GM21390 (cell line): ENCODE data around the gene RIPK3.
"Not testable (repeated sequence)": the region's sequence is repeated elsewhere in the genome, so short reads cannot be mapped to it uniquely, and the experiment has no call there.

Experiments
- ATAC-seq: cut with Tn5 transposase; IDR thresholded peaks from one replicate; pipeline ENCODE4 v1.9.1; 2021; ENCODE audit not compliant: unreplicated experiment

RIPK3 gene

DNA sequence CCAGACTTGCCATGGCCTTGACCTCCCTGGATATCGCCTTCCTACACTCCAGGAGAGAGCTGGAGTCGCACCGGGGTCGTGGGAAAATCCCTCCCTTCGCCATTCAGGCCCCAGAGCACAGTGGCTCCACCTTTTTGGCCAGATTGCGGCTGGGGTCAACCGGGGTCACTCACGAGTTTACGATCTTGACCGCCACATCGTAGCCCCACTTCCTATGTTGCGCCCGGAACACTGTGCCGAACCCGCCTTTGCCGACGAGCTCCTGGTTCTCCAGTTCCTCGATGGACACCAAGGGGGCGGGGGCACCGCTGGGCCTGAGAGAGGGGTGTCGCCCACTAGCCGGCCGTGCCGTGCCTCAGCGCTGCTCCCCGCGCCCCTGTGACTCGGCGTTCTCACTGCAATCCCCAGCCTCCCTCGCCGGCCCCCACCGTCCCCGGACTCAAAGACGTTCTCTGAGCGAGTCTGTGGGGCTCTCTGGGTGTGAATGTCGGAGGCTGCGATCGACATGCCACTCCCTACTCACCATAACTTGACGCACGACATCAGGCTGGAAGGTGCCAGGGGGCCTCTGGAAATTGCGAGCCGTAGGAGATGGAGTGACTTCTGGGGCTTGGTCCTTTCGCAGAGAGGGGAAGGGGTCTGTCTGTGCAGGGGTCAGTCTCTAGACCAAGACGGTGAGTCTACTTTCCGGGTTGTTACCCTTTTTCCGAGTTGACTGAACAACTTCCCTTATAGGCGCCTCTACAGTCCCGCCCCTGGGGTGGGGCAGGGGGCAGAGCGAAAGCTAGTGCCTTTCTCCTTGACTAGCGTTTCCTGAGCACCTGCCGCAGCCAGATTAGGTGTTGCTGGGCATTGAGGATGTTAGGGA lies at the start of gene RIPK3:
Gene RIPK3, minus strand, starts transcription at position 708 of the 868 bp plus-strand sequence. Its CDS starts 165 bp downstream, at position 543.
- ATAC-seq: peak; percentile 94

GRCh38 chr14:24389226-24389848 lies 49.5 kb upstream of the RIPK3 start:
- ATAC-seq: no peak

DNA sequence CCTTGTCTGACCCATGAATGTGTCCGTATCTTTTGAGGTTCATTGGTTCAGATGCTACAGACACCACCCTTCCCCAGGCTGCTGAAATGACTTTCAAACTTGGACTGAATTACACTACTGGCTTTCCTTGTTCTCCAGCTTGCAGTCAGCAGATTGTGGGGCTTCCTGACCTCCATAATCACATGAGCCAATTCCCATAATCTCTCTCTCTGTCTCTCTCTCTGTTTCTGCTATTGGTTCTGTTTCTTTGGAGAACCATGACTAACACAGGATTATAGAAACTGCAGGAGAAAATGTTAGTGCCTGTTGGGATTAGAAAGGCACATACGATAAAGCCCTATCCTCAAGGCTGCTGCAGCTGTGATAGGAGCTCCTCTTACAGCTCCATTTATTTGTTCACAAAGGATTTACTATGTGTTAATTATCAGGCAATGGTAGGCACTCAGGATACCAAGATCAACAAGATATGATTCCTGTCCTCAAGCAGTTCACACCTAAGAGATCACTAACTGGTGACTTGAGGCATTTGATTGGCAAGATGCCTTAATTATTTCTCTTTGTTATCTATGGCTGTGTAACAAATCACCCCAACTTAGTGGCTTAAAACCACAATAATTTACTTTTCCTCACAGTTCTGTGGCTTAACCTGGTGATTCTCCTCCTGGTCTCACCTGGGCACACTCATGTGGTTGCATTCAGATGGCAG lies 48.8 kb upstream of the RIPK3 start:
- ATAC-seq: no peak

DNA sequence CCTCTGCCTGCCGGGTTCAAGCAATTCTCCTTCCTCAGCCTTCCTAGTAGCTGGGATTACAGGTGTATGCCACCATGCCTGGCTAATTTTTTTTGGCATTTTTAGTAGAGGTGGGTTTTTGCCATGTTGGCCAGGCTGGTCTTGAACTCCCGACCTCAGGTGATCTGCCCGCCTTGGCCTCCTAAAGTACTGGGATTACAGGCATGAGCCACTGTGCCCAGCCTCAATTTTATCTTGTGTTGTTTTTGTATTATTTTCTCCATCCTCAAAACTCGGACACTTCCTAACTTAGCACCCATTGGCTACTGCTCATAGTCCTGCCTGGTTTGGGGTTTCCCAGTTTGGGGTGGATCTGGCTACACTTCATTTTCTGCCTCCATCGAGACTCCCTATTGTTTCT lies 47.8 kb upstream of the RIPK3 start:
- not testable (repeated sequence) for ATAC-seq

DNA sequence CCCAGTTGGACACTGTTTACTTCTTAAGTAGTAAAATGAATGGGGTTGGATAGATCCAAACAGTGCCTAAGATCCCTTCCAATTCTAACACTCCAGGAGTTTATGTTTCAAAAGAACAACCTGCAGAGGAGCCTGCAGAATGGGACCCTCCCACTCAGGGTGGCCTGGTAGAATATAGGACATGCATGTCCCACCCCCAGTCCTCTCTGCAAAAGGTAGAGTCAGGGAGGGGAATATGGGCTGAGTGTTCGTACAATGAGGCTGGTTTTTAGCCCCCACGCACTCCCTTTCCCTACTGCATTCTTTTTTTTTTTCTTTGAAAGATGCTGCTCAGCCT lies 47.2 kb upstream of the RIPK3 start:
- ATAC-seq: no peak

DNA sequence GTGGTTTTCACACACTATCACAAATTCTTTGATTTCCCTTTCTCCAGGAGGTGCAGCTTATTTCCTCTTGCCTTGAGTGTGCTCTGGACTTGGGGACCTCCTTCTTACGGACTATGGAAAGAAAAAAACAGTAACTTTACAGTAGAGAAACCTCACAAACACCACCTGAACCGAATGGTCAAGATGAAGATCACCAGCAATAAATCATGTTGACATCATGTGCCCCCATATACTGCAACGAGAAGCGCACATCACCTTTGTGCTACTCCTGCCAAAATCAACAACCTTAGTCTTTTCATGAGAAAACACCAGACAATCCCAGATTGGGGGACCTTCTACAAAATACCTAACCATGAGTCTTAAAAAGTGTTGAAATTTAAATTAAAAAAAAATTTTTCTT lies 45.7 kb upstream of the RIPK3 start:
- no peak for ATAC-seq

- ATAC-seq: no peak
Observed at GRCh38 chr14:24384169-24384568, 44.4 kb upstream of the RIPK3 start.

- ATAC-seq: no peak
Observed at GRCh38 chr14:24382064-24382371, 42.2 kb upstream of the RIPK3 start.

GRCh38 chr14:24381363-24382063 lies 41.7 kb upstream of the RIPK3 start:
- ATAC-seq: no peak

- ATAC-seq: no peak
Observed at GRCh38 chr14:24379907-24380730, 40.3 kb upstream of the RIPK3 start.

DNA sequence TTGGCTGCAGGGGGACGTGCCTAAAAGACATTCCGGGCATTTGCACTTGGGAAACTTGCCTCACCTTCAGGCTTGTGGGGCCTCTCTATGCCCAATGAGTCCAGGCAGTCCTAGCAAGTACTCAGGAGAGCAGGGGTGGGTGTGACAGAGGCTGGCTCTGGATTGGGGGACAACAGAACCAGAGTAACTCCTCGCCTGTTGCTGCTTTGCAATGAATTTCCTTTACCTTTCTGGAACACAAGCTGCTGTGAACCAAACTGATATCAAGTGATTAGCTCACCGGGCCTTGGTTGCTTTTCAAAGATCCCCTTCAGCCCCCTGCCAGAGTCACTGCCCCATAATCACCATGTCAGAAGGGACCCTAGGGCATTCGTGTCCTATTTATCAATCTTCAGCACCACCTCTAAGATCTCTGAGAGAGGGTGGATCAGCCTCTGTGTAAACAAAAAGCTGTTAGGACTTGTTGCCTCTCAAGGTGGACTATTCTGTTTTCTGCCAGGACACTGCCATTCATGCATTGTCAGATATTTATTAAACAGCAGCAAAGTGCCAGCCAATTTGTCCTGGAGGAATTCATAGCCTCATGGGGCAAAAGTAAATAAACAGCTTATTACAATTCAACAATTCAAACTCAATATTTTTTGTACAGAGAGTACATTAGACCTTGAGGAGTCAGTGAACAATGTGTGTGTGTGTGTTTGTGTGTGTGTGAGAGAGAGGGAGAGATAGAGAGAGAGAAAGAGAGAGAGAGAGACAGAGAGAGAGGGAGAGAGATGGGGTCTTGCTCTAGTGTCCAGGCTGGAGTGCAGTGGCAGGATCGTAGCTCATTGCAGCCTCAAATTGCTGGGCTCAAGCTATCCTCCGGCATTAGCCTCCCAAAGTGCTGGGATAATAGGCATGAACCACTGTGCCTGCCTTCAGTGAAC lies 39.5 kb upstream of the RIPK3 start:
- ATAC-seq: no peak

- no peak for ATAC-seq
Observed at GRCh38 chr14:24378327-24378726, 38.5 kb upstream of the RIPK3 start.

DNA sequence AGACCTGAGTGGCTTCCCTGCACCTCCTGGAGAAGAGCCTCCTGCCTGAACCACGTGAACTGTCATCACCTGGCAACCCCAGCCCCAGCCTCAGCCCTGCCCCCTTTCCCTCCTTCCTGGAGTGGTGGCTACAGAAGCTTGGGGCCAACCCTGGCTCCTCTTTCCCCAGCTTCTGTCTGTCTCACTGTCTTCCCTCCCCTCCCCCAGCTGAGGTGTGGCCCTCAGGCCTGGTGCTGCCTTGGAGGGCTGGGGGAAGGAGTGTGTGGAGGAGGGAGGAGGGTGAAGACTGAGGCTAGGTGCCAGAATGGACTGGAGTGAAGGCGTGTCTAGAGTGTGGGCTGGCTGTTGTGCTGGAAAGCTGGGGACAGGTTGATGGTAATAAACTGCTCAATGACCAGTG lies 37.9 kb upstream of the RIPK3 start:
- ATAC-seq: no peak

GRCh38 chr14:24377126-24377525 lies 37.3 kb upstream of the RIPK3 start:
- ATAC-seq: no peak

DNA sequence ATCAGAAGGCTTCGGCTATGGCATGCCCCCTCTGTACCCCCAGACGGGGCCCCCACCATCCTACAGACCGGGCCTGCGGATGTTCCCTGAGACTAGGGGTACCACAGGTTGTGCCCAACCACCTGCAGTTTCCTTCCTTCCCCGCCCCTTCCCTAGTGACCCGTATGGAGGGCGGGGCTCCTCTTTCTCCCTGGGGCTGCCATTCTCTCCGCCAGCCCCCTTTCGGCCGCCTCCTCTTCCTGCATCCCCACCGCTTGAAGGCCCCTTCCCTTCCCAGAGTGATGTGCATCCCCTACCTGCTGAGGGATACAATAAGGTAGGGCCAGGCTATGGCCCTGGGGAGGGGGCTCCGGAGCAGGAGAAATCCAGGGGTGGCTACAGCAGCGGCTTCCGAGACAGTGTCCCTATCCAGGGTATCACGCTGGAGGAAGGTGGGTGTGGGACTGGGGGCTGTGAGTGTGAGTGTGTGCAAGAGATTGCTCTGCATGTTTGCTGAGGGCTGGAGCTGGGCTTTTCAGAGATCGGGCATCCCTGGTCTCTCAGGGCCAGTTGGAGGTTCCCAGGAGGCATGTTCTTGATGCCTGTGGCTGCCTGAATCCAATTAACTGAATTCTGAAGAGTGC lies 36.8 kb upstream of the RIPK3 start:
- ATAC-seq: no peak

DNA sequence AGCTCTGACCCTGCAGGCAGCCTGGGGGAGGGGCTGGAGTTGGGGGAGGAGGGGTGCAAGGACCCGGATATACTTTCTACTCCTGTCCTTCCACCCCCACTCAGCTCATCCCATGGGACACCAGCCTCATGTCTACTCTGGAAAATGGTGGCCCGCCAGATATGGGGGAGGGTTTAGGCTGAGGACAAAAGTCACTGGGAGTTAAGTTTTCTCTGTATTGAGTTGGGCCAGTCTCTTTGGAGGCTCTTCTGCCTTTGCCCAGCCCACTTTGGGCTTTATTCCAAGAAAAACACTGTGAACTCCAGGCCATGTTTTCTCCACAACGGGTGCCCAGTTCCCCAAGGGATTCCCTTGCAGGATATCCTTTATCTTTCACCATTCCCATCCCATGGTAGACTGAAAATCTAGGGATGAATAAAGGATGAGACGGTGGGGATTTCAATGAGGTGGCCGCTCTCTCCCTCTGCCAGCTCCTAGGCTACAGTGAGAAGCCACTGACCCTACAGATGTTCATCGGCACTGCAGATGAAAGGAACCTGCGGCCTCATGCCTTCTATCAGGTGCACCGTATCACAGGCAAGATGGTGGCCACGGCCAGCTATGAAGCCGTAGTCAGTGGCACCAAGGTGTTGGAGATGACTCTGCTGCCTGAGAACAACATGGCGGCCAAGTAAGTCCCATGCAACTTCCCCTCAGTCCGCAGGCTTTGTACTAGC lies 33.1 kb upstream of the RIPK3 start:
- no peak for ATAC-seq

DNA sequence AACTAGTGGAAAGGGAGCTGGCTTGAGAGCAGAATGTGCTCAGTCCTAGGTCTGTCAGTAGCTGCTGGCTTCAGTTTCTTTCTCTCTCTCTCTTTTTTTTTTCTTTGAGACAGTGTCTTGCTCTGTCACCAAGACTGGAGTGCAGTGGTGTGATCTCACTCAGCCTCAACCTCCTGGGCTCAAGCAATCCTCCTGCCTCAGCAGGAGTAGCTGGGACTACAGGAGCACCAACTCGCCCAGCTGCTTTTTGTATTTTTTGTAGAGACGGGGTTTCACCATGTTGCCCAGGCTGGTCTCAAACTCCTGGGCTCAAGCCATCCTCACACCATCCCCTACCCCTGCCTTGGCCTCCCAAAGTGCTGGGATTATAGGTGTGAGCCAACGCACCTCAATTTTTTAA lies 31.8 kb upstream of the RIPK3 start:
- not testable (repeated sequence) for ATAC-seq

DNA sequence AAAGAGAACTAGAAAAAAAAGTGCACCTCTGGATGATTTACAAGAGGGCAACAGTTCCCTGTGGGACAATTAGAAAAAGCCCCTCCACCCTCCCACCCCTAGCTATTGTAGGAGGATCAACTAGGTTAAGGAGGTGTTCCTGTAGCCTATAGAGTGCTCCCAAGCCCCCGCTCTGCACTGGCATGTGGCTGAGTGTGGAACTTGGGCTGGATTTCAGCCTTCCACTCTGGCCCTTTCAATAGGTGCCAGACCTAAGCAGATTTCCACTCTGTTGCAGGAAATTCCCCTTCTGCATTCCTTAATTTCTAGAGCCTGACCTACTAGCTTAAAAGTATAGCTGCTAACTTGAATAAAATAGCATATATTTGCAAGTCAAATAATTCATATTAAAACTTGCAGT lies 31.0 kb upstream of the RIPK3 start:
- no peak for ATAC-seq
